Measurements from ENCODE around the gene RNF208.

Gene RNF208

GRCh38 chr9:137231372-137232039 lies 9.5 kb upstream of the RNF208 start:
- TF ChIP-seq EZH2 (IDR thresholded peaks at IDR 0.05) (no peak), FOXP2 (optimal IDR thresholded peaks at IDR 0.05; ENCODE audit: control extremely low read depth, extremely low read length, insufficient read depth) (no peak), POLR2AphosphoS5 (IDR thresholded peaks at IDR 0.05; ENCODE audit: borderline replicate concordance, low read depth, low read length) (no peak)

GRCh38 chr9:137230705-137231371 lies 8.8 kb upstream of the RNF208 start, which contains the start of gene SLC34A3:
Gene SLC34A3 (plus strand): TSS chr9:137230901. CDS start chr9:137231703, 802 bp downstream.
- no peaks in the 10 kb centered on the region for H3K36me3 ChIP-seq (ENCODE audit: insufficient read depth, low read length)
- H3K9ac ChIP-seq (ENCODE audit: insufficient read length) = no peak within 1 kb of the TSS
- no peak within 1 kb of the TSS for H3K4me3 ChIP-seq
- H3K9me3 ChIP-seq (ENCODE audit: low read depth, low read length) = no peaks in the 10 kb centered on the region
- TF ChIP-seq FOXP2 (optimal IDR thresholded peaks at IDR 0.05; ENCODE audit: control extremely low read depth, extremely low read length, insufficient read depth) (no peak), POLR2AphosphoS5 (IDR thresholded peaks at IDR 0.05; ENCODE audit: borderline replicate concordance, low read depth, low read length) (no peak), EZH2 (IDR thresholded peaks at IDR 0.05) (no peak)
- H3K27ac ChIP-seq = no peak within 1 kb of the TSS
- DNase-seq (ENCODE audit: low read depth, low spot score) = no peak

More at GRCh38 chr9:137231372-137232039, 9.5 kb upstream of the RNF208 start:
- Histone ChIP-seq H3K27ac (no peak overlapping the region), H3K4me3 (no peak overlapping the region), H3K9ac (ENCODE audit: insufficient read length) (no peak overlapping the region), H3K9me3 (ENCODE audit: low read depth, low read length) (no peaks in the 10 kb centered on the region), H3K36me3 (ENCODE audit: insufficient read depth, low read length) (no peaks in the 10 kb centered on the region)
- DNase-seq (ENCODE audit: low read depth, low spot score) = no peak

- H3K4me3 ChIP-seq = no peak overlapping the region
- TF ChIP-seq POLR2AphosphoS5 (IDR thresholded peaks at IDR 0.05; ENCODE audit: borderline replicate concordance, low read depth, low read length) (no peak), EZH2 (IDR thresholded peaks at IDR 0.05) (no peak), FOXP2 (optimal IDR thresholded peaks at IDR 0.05; ENCODE audit: control extremely low read depth, extremely low read length, insufficient read depth) (no peak)
- no peak overlapping the region for H3K9ac ChIP-seq (ENCODE audit: insufficient read length)
- H3K9me3 ChIP-seq (ENCODE audit: low read depth, low read length) = no peaks in the 10 kb centered on the region
- no peaks in the 10 kb centered on the region for H3K36me3 ChIP-seq (ENCODE audit: insufficient read depth, low read length)
- no peak for DNase-seq (ENCODE audit: low read depth, low spot score)
- H3K27ac ChIP-seq = no peak overlapping the region
Measured at GRCh38 chr9:137229903-137230704, 8.1 kb upstream of the RNF208 start.

GRCh38 chr9:137228968-137229896 lies 7.2 kb upstream of the RNF208 start:
- TF ChIP-seq EZH2 (IDR thresholded peaks at IDR 0.05) = no peak
- no peak overlapping the region for H3K9ac ChIP-seq (ENCODE audit: insufficient read length)
- H3K36me3 ChIP-seq (ENCODE audit: insufficient read depth, low read length) = no peaks in the 10 kb centered on the region
- no peak overlapping the region for H3K27ac ChIP-seq
- no peak for DNase-seq (ENCODE audit: low read depth, low spot score)
- no peak overlapping the region for H3K4me3 ChIP-seq
- no peaks in the 10 kb centered on the region for H3K9me3 ChIP-seq (ENCODE audit: low read depth, low read length)

- TF ChIP-seq FOXP2 (optimal IDR thresholded peaks at IDR 0.05; ENCODE audit: control extremely low read depth, extremely low read length, insufficient read depth) = no peak
- Histone ChIP-seq H3K4me3 (no peak overlapping the region), H3K27ac (no peak overlapping the region), H3K9me3 (ENCODE audit: low read depth, low read length) (no peaks in the 10 kb centered on the region), H3K9ac (ENCODE audit: insufficient read length) (no peak overlapping the region), H3K36me3 (ENCODE audit: insufficient read depth, low read length) (no peaks in the 10 kb centered on the region)
- DNase-seq (ENCODE audit: low read depth, low spot score) = no peak
Measured at GRCh38 chr9:137228506-137228967, 6.5 kb upstream of the RNF208 start.

- Histone ChIP-seq H3K9ac (ENCODE audit: insufficient read length) (no peak overlapping the region), H3K4me3 (no peak overlapping the region), H3K36me3 (ENCODE audit: insufficient read depth, low read length) (no peaks in the 10 kb centered on the region), H3K27ac (no peak overlapping the region), H3K9me3 (ENCODE audit: low read depth, low read length) (no peaks in the 10 kb centered on the region)
- DNase-seq (ENCODE audit: low read depth, low spot score) = no peak
- TF ChIP-seq FOXP2 (optimal IDR thresholded peaks at IDR 0.05; ENCODE audit: control extremely low read depth, extremely low read length, insufficient read depth) (no peak), EZH2 (IDR thresholded peaks at IDR 0.05) (no peak), POLR2AphosphoS5 (IDR thresholded peaks at IDR 0.05; ENCODE audit: borderline replicate concordance, low read depth, low read length) (no peak)
Measured at GRCh38 chr9:137227853-137228505, 5.9 kb upstream of the RNF208 start.

- H3K27ac ChIP-seq = no peak within 1 kb of the TSS
- no peak for DNase-seq (ENCODE audit: low read depth, low spot score)
- no peaks in the 10 kb centered on the region for H3K9me3 ChIP-seq (ENCODE audit: low read depth, low read length)
- no peak for TF ChIP-seq EZH2 (IDR thresholded peaks at IDR 0.05)
- TF ChIP-seq POLR2AphosphoS5 (IDR thresholded peaks at IDR 0.05; ENCODE audit: borderline replicate concordance, low read depth, low read length) = no peak
- no peak for TF ChIP-seq FOXP2 (optimal IDR thresholded peaks at IDR 0.05; ENCODE audit: control extremely low read depth, extremely low read length, insufficient read depth)
- no peaks in the 10 kb centered on the region for H3K36me3 ChIP-seq (ENCODE audit: insufficient read depth, low read length)
- H3K9ac ChIP-seq (ENCODE audit: insufficient read length) = no peak within 1 kb of the TSS
- H3K4me3 ChIP-seq = no peak within 1 kb of the TSS
Measured at GRCh38 chr9:137227054-137227852, 5.2 kb upstream of the RNF208 start, which contains the start of gene RNF224. Gene RNF224 (plus strand): TSS chr9:137227502. CDS start chr9:137228336, 834 bp downstream.

Measured in SK-N-MC (cell line).